HepG2 (cell line): ENCODE results near the gene WDR47. TPM values are rescaled to one million over a fixed set of nuclear protein-coding genes. Genes with fewer than 3 reads are reported as not detected.
A peak's percentile ranks its signal among the peaks of the same experiment; 100 is the strongest.

Experiments
- ARNT2 ChIP-seq: sonication (generic); formaldehyde crosslinking; IDR thresholded peaks from 2 replicates; pipeline ENCODE4 v1.8.0; 2022; ENCODE audit warnings: mild to moderate bottlenecking, low read depth, missing genetic modification reagents, moderate library complexity
- ATF6 ChIP-seq: sonication (generic); formaldehyde crosslinking; conservative IDR thresholded peaks from 2 replicates; pipeline ENCODE4 v1.4.0; 2020; ENCODE audit warnings: missing genetic modification reagents
- DMAP1 ChIP-seq: IDR thresholded peaks from 2 replicates; pipeline ENCODE4 v1.6.1; 2016
- GFI1 ChIP-seq: sonication (generic); formaldehyde crosslinking; IDR thresholded peaks from 2 replicates; pipeline ENCODE4 v1.5.0; 2020; ENCODE audit warnings: missing genetic modification reagents, mild to moderate bottlenecking, borderline replicate concordance
- HNRNPK ChIP-seq: fragments of 200-400 bp; formaldehyde crosslinking; IDR thresholded peaks from 2 replicates; pipeline ENCODE4 v1.6.1; 2018; ENCODE audit warnings: low read length, low read depth, moderate library complexity, mild to moderate bottlenecking; ENCODE audit not compliant: poor library complexity, severe bottlenecking
- HNRNPLL ChIP-seq: fragments of 200-400 bp; formaldehyde crosslinking; IDR thresholded peaks from 2 replicates; pipeline ENCODE4 v1.6.1; 2017; ENCODE audit warnings: mild to moderate bottlenecking, low read depth, low read length; ENCODE audit not compliant: poor library complexity, severe bottlenecking
- KDM6A ChIP-seq: IDR thresholded peaks from 2 replicates; pipeline ENCODE4 v1.6.1; 2016; ENCODE audit warnings: low read depth
- KLF6 ChIP-seq: IDR thresholded peaks from 2 replicates; pipeline ENCODE4 v1.8.0; 2016; ENCODE audit warnings: missing biosample characterization, missing genetic modification reagents
- MLX ChIP-seq: IDR thresholded peaks from 2 replicates; pipeline ENCODE4 v1.6.1; 2016
- MXD1 ChIP-seq: sonication (generic); formaldehyde crosslinking; IDR thresholded peaks from 2 replicates; pipeline ENCODE4 v1.4.0; 2020; ENCODE audit warnings: mild to moderate bottlenecking, missing genetic modification reagents
- NFIC ChIP-seq: IDR thresholded peaks from 2 replicates; pipeline ENCODE4 v1.6.1; 2012; ENCODE audit warnings: mild to moderate bottlenecking, low read length, inconsistent platforms
- PAF1 ChIP-seq: IDR thresholded peaks from 2 replicates; pipeline ENCODE4 v1.6.1; 2016; ENCODE audit warnings: missing genetic modification reagents, missing compliant biosample characterization
- POGZ ChIP-seq: sonication (generic); formaldehyde crosslinking; IDR thresholded peaks from 2 replicates; pipeline ENCODE4 v1.4.0; 2020; ENCODE audit warnings: mild to moderate bottlenecking, missing genetic modification reagents
- RXRB ChIP-seq: IDR thresholded peaks from 2 replicates; pipeline ENCODE4 v1.6.1; 2016; ENCODE audit warnings: borderline replicate concordance, missing genetic modification reagents, missing compliant biosample characterization
- SP1 ChIP-seq, 2 experiments: fragments of 450-650 bp in 1 of 2; sonication (generic) in 1 of 2; formaldehyde crosslinking in 1 of 2; IDR thresholded peaks; 2 replicates each; pipeline versions ENCODE4 v1.4.0 to v1.6.1; 2016 to 2020; ENCODE audit warnings: missing genetic modification reagents in 1 of 2
- SPEN ChIP-seq: sonication (generic); formaldehyde crosslinking; IDR thresholded peaks from 2 replicates; pipeline ENCODE4 v1.5.1; 2020; ENCODE audit warnings: low read depth, mild to moderate bottlenecking, missing genetic modification reagents
- SRSF1 ChIP-seq: fragments of 200-400 bp; formaldehyde crosslinking; optimal IDR thresholded peaks from 2 replicates; pipeline ENCODE3; 2017; ENCODE audit warnings: mild to moderate bottlenecking, low read depth, low read length, moderate library complexity
- ZKSCAN1 ChIP-seq: fragments of 150-350 bp; IDR thresholded peaks from 2 replicates; pipeline ENCODE4 v1.6.1; 2014; ENCODE audit warnings: low read length
- ZNF281 ChIP-seq: sonication (generic); formaldehyde crosslinking; IDR thresholded peaks from 2 replicates; pipeline ENCODE4 v1.4.0; 2020; ENCODE audit warnings: missing genetic modification reagents, borderline replicate concordance
- ZNF660 ChIP-seq: sonication (generic); formaldehyde crosslinking; IDR thresholded peaks from 2 replicates; pipeline ENCODE4 v1.5.1; 2020; ENCODE audit warnings: mild to moderate bottlenecking, low read depth, missing genetic modification reagents, borderline replicate concordance
- ZSCAN25 ChIP-seq: sonication (generic); formaldehyde crosslinking; IDR thresholded peaks from 2 replicates; pipeline ENCODE4 v1.8.0; 2022; ENCODE audit warnings: mild to moderate bottlenecking, missing genetic modification reagents
- polyA plus RNA-seq, 8 experiments: library from polyadenylated mRNA; depleted of rRNA in 3 of 8; stranded (reverse) in 7 of 8; unstranded in 1 of 8; fragments of >200 nt; fragmentation: Illumina TruSeq in 4 of 8; extraction: Trizol in 4 of 8; gene quantifications; 2 replicates each; pipeline versions ENCODE4 v1.2.1 to v1.2.3, GENCODE V29; 2011 to 2016; ENCODE audit warnings: low read depth in 4 of 8, missing spikeins in 1 of 8, mixed read lengths in 1 of 8; ENCODE audit not compliant: insufficient read depth in 1 of 8
- total RNA-seq, 5 experiments: library from RNA; depleted of rRNA; stranded (reverse); fragments of >200 nt; fragmentation: Illumina TruSeq; extraction: Trizol; gene quantifications; 2 replicates each; pipeline ENCODE4 v1.2.3, GENCODE V29; 2016; ENCODE audit warnings: low read depth in 1 of 5

The WDR47 gene
- total and polyA plus RNA-seq, 2 of the 13 experiments (the other 11 are each of a cell fraction or from before 2014, with no cell fraction given) = 4.3 to 5.9 TPM

- TF ChIP-seq MLX (CRISPR knock-in tag) (no peak), HNRNPK (no peak), HNRNPLL (no peak), DMAP1 (CRISPR knock-in tag) (peak; percentile 60), KLF6 (peak; percentile 45; the same call in 1 of the 2 replicates), POGZ (CRISPR knock-in tag) (0 out of 2 replicates have a peak, but pooled peaks have one; percentile 12), SPEN (peak; percentile 44; the same call in 1 of the 2 replicates), ATF6 (CRISPR knock-in tag) (no peak), ZNF281 (CRISPR knock-in tag) (0 out of 2 replicates have a peak, but pooled peaks have one; percentile 10), MXD1 (CRISPR knock-in tag) (no peak), NFIC (no peak), ARNT2 (peak; percentile 48; the same call in 1 of the 2 replicates), ZKSCAN1 (no peak), ZNF660 (CRISPR knock-in tag) (no peak), PAF1 (no peak), GFI1 (CRISPR knock-in tag) (no peak), RXRB (CRISPR knock-in tag) (peak; percentile 35; the same call in 1 of the 2 replicates), SP1 (IDR thresholded peaks at IDR 0.05) (no peak), SP1 (CRISPR knock-in tag; IDR thresholded peaks at IDR 0.05) (0 out of 2 replicates have a peak, but pooled peaks have one; percentile 19), KDM6A (CRISPR knock-in tag) (no peak), ZSCAN25 (CRISPR knock-in tag) (no peak), SRSF1 (no peak)
Measured at GRCh38 chr1:109089242-109090015, 47.5 kb upstream of the WDR47 start (continued).
